GM12873 (cell line): ENCODE data around the gene SERTAD4.
A peak's percentile ranks its signal among the peaks of the same experiment; 100 is the strongest.

Experiments
- TF ChIP-seq, protein P1 (sequence below): IDR thresholded peaks from 2 replicates; pipeline ENCODE4 v1.5.1; 2012; ENCODE audit warnings: low read depth, mild to moderate bottlenecking, moderate library complexity, low read length, control low read depth; ENCODE audit not compliant: insufficient read depth; ENCODE audit errors: missing control alignments

Gene SERTAD4

DNA sequence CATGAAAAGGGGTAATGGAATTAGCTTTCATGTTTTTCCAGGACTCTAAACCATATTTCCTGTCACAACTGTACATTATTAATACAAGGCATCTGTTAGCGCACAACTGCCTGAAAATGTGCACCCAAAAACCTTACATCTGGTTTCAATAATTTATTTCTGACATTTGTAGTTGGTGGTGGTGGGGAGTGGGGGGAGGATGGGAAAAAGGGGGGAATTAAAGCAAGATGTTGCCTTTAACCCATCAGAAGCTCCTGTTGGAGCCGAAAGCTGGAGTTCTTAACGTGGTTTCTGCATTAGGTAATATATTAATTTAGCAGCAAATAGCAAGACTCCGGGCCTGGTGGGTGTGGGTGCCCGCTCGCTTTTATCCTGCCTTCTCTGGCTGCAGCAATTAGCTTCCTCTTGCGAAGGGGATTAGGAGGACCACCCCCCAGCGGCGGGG is 59.2 kb downstream of the SERTAD4 start:
- TF ChIP-seq, protein P1, sequence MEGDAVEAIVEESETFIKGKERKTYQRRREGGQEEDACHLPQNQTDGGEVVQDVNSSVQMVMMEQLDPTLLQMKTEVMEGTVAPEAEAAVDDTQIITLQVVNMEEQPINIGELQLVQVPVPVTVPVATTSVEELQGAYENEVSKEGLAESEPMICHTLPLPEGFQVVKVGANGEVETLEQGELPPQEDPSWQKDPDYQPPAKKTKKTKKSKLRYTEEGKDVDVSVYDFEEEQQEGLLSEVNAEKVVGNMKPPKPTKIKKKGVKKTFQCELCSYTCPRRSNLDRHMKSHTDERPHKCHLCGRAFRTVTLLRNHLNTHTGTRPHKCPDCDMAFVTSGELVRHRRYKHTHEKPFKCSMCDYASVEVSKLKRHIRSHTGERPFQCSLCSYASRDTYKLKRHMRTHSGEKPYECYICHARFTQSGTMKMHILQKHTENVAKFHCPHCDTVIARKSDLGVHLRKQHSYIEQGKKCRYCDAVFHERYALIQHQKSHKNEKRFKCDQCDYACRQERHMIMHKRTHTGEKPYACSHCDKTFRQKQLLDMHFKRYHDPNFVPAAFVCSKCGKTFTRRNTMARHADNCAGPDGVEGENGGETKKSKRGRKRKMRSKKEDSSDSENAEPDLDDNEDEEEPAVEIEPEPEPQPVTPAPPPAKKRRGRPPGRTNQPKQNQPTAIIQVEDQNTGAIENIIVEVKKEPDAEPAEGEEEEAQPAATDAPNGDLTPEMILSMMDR: no peak

DNA sequence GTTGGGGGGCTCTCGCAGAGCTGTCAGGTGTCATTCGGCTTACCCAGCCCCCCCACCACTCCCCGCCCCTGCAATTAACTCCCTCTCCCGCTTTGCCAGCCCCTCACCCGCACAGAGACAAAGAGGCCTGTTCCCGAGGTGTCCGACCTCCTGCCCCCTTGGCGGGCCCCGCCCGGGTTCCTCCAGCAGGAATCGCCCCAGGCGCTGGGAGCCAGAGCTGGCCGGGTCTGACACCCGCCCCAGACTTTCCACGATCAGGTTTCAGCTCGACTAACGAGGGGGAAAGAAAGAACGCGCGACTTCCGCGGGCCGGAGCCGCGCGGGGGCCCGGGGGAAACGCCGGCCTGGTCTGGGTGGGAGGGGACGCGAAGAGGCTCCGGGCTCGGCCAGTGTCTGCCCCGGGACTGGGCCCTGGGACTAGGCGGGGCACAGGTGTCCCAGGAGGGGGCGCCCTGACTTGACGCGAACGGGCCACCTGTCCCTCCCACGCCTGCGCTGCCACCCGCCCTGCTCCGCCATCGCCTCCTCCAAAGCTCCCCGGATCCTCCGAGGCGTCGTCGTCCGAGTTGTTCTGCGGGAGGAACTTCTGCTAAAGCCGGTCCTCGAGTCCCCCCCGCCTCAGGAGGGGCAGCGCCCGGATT is 59.8 kb downstream of the SERTAD4 start:
- TF ChIP-seq, protein P1: peak; percentile 13

DNA sequence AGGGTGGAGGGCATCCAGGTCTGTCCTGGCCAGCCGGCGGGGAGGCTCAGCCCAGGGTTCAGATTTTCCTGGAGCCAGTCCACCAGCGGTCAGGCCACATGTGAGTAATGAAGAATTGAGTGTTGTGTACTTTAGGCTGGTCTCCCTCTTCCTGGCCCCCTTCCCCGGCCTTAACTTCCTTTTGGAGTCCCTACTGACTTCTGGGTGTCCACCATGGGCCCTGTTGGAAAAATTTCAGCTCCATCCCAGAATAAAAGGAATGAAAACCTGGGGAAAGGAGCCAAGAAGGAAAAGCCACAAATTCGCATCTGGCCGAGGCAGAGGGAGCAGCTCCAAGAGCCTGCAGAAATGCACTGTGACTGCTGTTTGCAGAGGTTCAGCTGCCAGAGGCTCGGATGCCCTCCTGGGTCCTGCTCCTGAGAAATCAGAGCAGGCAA is 60.6 kb downstream of the SERTAD4 start:
- TF ChIP-seq, protein P1: no peak

DNA sequence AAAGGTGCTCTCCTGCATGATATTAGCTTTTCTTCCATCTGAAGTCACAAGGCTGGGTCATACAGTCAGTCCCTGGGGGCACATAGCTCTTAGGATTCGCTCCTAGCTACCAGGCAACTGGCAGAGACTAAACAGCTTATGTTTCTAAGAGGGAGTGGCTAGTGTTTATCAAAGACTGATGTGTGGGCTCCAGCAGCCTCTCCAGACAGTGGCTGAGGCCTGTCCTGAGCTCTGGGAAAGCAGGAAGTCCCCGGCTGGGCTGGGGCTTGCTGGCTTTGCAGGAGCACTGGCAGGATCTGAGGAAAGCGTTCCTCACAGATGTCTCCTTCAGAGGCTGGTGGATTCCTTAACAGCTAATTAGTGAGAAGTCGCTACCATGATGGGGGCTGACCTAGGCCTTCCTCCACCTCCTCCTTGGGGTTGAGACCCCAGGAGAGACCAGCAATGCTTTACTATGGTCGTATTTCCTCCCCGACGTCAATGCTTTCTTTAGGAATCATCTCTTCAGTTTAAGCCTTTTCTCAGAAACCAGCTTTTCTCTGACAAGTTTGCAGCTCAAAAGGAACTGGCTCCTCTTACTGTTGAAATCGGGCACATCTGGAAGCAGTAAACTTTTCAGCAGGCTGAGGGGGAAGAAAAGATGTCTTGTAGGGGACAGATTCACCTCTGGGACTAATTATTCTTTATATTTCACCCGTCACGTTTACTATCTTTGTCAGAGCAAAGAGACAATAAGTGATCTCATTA is 62.6 kb downstream of the SERTAD4 start:
- TF ChIP-seq, protein P1: no peak
